ENCODE measurements around the gene LCN6. TPM values are rescaled to one million over a fixed set of nuclear protein-coding genes. Genes with fewer than 3 reads are reported as not detected.

The LCN6 gene
- total and polyA plus RNA-seq, 2 donors (not counting 1 experiment from before 2014, with no cell fraction given), result 0.18 TPM; not detected in 1

DNA sequence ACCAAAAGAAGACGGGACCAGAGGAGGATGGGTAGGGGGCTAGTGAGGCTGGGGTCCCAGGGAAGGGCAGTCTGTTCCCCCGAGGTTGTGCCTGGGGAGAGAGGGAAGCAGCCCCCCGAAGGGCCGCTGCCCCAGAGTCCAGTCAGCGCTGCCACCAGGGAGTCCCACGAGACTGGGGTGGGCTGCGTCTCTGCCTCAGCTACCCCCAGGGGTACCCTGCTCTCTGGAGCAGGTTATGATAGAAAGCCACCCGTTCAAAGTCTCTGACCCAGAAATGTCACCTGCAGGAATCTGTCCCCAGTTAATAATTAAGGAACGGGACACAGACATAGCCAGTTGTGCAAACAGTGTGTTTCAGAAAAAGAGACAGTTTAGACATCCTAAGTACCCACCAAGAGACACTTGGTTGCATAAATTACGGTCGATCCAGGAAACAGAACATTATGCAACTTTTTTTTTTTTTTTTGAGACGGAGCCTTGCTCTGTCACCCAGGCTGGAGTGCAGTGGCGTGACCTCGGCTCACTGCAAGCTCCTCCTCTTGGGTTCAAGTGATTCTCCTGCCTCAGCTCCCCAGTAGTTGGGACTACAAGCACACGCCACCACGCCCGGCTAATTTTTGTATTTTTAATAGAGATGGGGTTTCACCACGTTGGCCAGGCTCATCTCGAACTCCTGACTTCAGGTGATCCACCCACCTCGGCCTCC lies 50.4 kb downstream of the LCN6 start:
- no peak for ATAC-seq (ENCODE audit: low read depth)
- Mint-ChIP-seq H3K27me3 (peaks cover 10% of the 10 kb centered on the region), H3K4me1 (peaks cover 31% of the 10 kb centered on the region), H3K4me3 (no peak overlapping the region), H3K9me3 (ENCODE audit: insufficient read depth) (no peaks in the 10 kb centered on the region), H3K27ac (no peak overlapping the region)
- no peak overlapping the region for H3K9ac ChIP-seq (ENCODE audit: low read length)
- no peak overlapping the region for H3K27ac ChIP-seq (ENCODE audit: low read length in 2 of 2)
- no peaks in the 10 kb centered on the region for H3K79me2 ChIP-seq (ENCODE audit: control insufficient read depth, insufficient read depth, low read length)
- no peak overlapping the region for H3K4me2 ChIP-seq (replicated peaks; ENCODE audit: low read depth, low read length, poor library complexity, severe bottlenecking)
- no peak overlapping the region for H3K4me3 ChIP-seq (ENCODE audit: control extremely low read depth in 1 of 5, extremely low read depth in 1 of 5, insufficient read depth in 1 of 5, low read depth in 2 of 5, low read length in 4 of 5)
- CTCF ChIA-PET, result interaction anchor here (1.4 kb wide), 1 partner anchor 26 kb away, joined by 5 read pairs; no protein-coding TSS in a partner anchor
- no peak for DNase-seq
- H3K4me1 ChIP-seq (ENCODE audit: control insufficient read depth in 2 of 2, insufficient read depth in 2 of 2, low read length in 2 of 2), result peaks cover 25 to 47% of the 10 kb centered on the region in 2 donors
- no peaks in the 10 kb centered on the region for H4K20me1 ChIP-seq (ENCODE audit: control insufficient read depth, insufficient read depth, low read length, poor library complexity, severe bottlenecking)
- POLR2A ChIA-PET, result interaction anchor here (0.7 kb wide), 1 partner anchor 21 kb away, joined by 5 read pairs; no protein-coding TSS in a partner anchor
- H3K36me3 ChIP-seq (replicated peaks in 1 of 2; ENCODE audit: control extremely low read depth in 1 of 2, control insufficient read depth in 1 of 2, extremely low read depth in 1 of 2, insufficient read depth in 2 of 2, low read length in 1 of 2), result no peaks in the 10 kb centered on the region
- H2AFZ ChIP-seq (ENCODE audit: insufficient read depth, low read depth, low read length, poor library complexity, severe bottlenecking), result no peak overlapping the region
- WGBS (ENCODE audit: insufficient coverage), result 36% methylated on average over 13 of the region's 20 CpGs
- TF ChIP-seq CTCF (IDR thresholded peaks at IDR 0.05) (no peak), EZH2 (IDR thresholded peaks at IDR 0.05; ENCODE audit: borderline replicate concordance, insufficient read depth, low read depth, low read length, poor library complexity, severe bottlenecking) (no peak)
- intact Hi-C loops (cut with micrococcal nuclease), result no loop called here
- peaks cover 0 to 34% (median 7%) of the 10 kb centered on the region in 4 experiments for H3K27me3 ChIP-seq (replicated peaks in 1 of 4; ENCODE audit: control extremely low read depth in 1 of 4, control insufficient read depth in 3 of 4, insufficient read depth in 4 of 4, low read length in 3 of 4)
- peaks cover 0 to 4% (median 0%) of the 10 kb centered on the region in 3 donors for H3K9me3 ChIP-seq (ENCODE audit: control extremely low read depth in 1 of 3, control insufficient read depth in 2 of 3, insufficient read depth in 1 of 3, low read length in 2 of 3)

GRCh38 chr9:136697146-136697820 lies 51.0 kb downstream of the LCN6 start:
- no peak overlapping the region for H2AFZ ChIP-seq (ENCODE audit: insufficient read depth, low read depth, low read length, poor library complexity, severe bottlenecking)
- no peaks in the 10 kb centered on the region for H3K79me2 ChIP-seq (ENCODE audit: control insufficient read depth, insufficient read depth, low read length)
- no peak overlapping the region for H3K27ac ChIP-seq (ENCODE audit: low read length in 2 of 2)
- no peak for TF ChIP-seq CTCF (IDR thresholded peaks at IDR 0.05)
- H3K9ac ChIP-seq (ENCODE audit: low read length), result no peak overlapping the region
- H3K9me3 ChIP-seq (ENCODE audit: control extremely low read depth in 1 of 3, control insufficient read depth in 2 of 3, insufficient read depth in 1 of 3, low read length in 2 of 3), result peaks cover 0 to 4% (median 0%) of the 10 kb centered on the region in 3 donors
- peaks cover 0 to 34% (median 7%) of the 10 kb centered on the region in 4 experiments for H3K27me3 ChIP-seq (replicated peaks in 1 of 4; ENCODE audit: control extremely low read depth in 1 of 4, control insufficient read depth in 3 of 4, insufficient read depth in 4 of 4, low read length in 3 of 4)
- no peaks in the 10 kb centered on the region for H3K36me3 ChIP-seq (replicated peaks in 1 of 2; ENCODE audit: control extremely low read depth in 1 of 2, control insufficient read depth in 1 of 2, extremely low read depth in 1 of 2, insufficient read depth in 2 of 2, low read length in 1 of 2)
- H3K4me2 ChIP-seq (replicated peaks; ENCODE audit: low read depth, low read length, poor library complexity, severe bottlenecking), result no peak overlapping the region
- H3K4me1 ChIP-seq (ENCODE audit: control insufficient read depth in 2 of 2, insufficient read depth in 2 of 2, low read length in 2 of 2), result peaks cover 24 to 43% of the 10 kb centered on the region in 2 donors
- ATAC-seq (ENCODE audit: low read depth) (no peak), DNase-seq (no peak)
- ChIA-PET CTCF (interaction anchor here (1.4 kb wide), 1 partner anchor 25 kb away, joined by 5 read pairs; no protein-coding TSS in a partner anchor), POLR2A (no interaction called here)
- Mint-ChIP-seq H3K9me3 (ENCODE audit: insufficient read depth) (no peaks in the 10 kb centered on the region), H3K4me1 (peaks cover 28% of the 10 kb centered on the region), H3K27me3 (peaks cover 11% of the 10 kb centered on the region), H3K27ac (peak overlapping the region; percentile 50), H3K4me3 (no peak overlapping the region)
- intact Hi-C loops (cut with micrococcal nuclease), result no loop called here
- no peaks in the 10 kb centered on the region for H4K20me1 ChIP-seq (ENCODE audit: control insufficient read depth, insufficient read depth, low read length, poor library complexity, severe bottlenecking)
- no peak overlapping the region for H3K4me3 ChIP-seq (ENCODE audit: control extremely low read depth in 1 of 5, extremely low read depth in 1 of 5, insufficient read depth in 1 of 5, low read depth in 2 of 5, low read length in 4 of 5)
- WGBS (ENCODE audit: insufficient coverage), result 94% methylated on average over 23 of the region's 23 CpGs
